Stimulated activated CD8-positive, alpha-beta memory T cell treated with anti-CD3 and anti-CD28 coated beads, Interleukin-7, amount 100 ng/mL, for 1 hour (primary cell): ENCODE results near the gene NUP42.
"Not testable (repeated sequence)": the region's sequence is repeated elsewhere in the genome, so short reads cannot be mapped to it uniquely, and the experiment has no call there.

Source experiments
- DNase-seq, 2 donors: peaks; one replicate each; pipeline ENCODE4 v3.0.0-alpha.2; 2020; ENCODE audit warnings: low read depth in 2 of 2

The NUP42 gene

DNA sequence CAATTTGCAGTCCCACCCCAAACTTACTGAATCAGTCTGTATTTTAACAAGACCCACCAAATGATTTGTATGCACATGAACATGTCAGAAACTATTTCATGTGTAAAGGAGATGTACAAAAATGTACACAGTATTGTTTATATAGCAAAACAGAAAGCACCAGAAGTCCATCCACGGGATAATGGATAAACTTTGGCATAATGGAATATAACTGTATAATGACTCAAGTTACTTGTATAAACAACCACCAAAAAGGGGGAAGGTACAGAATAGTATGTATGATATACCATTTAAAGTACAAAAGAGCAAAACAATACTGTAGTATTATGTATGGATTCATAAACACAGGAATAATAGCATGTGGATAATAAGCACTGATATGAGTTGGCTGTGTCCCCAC is 22.4 kb downstream of the NUP42 start:
- no peak for DNase-seq

DNA sequence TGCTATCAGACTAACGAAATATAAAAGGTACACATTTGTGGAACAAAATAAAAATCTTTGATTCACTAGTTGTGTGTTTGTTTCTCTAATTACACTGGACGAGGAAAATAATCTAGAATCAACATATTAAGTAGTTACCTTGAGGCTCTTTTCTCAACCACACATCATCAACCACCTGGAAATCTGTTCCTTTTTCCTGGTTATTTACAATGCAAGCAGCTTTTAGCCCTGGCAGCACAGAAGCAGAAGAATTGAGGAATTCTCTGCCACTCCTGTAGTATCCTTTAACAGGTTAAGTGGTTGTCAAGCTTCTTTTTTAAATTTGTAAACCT is 23.7 kb downstream of the NUP42 start:
- DNase-seq, result no peak

DNA sequence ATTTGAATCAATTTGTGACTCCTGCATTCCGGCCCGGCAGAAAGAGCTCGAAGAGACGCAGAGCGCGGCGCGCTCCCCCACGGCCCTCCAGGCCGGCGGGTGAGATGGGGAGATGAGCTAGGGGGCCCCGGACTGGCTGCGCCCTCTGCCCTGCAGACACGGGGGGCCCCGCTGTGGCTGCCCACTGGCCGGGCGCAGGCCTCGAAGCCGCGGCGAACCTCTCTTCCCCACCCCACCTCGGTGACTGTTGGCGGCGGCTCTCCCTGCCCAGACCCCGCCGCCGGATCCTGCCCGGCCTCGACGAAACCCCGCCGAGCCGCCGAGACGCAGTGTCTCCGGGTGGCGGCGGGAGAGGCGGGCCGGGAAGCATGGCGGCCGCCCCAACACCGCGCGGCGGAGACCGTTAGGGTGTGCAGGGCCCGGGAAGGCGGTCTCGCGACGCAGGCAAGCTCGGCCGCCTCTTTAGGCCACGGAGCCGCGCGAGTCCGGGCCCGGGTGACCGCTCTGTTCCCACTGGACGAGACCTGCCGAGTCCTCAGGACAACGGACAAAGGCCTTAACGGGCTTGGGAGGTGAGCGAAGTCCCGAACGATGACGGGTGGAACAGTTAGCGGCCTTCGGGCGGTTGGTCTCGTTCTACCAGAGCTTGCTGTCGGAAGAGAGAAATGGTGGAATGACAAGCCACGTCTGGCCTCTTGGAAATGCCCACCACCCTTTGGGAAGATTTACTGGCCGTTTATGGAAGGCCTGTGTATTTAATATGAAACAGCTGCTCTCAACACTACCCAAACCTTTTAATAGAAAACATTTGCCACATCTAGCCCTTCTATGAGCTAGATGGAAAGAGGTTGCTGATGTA is 24.3 kb downstream of the NUP42 start:
- no peak for DNase-seq

DNA sequence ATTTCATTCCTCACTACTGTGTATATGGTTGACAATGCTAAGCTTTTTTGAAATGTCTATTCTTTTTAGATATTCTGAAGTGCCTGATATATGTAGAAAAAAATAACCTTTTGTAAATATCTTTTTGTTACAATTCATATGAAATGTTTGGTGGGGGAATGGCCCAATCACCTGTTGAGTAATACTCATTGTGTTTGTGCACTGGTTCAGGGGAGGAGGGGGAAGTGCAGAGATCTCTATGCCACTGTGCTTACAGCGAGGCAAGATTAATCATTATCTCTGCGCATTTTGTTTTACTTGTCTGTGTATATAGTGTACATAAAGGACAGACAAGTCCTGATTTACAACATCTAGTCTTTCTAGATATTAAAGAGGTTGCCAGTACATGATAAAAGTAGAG is 25.2 kb downstream of the NUP42 start:
- no peak for DNase-seq

DNA sequence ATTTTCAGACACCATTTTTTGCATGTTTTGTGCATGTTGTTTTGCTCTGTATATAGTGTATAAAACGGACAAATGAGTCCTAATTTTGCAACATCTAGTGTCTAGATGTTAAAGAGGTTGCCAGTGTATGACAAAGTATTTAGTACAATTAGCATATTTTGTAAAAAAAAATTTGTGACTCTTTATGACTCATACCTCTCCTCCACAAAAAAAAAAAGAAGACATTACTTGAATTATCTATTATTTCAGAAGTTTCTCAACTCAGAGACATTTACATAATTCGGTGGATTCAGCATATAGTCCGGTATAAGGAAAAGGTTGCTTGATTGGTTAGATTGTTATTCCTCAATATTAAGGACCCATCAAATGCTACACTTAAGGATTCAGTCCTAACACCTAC is 26.0 kb downstream of the NUP42 start:
- no peak for DNase-seq

DNA sequence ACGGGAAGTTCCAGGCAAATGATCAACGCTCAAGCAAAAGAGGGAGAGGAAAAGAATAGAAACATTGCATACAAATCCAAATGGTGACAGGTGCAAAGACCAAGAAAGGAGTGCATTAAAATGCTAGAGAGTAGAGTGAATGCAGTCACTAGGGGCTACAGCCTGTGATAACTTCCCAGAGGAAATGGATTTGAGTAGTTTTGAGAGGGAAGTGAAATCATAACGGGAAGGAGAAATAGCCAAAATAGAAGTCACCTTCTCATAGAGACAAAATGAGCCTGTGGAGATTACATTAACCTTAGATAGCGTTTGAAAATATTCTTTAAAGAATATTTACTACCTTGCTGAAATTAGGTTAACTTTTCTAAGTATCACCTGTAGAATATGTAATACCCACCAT is 26.5 kb downstream of the NUP42 start:
- DNase-seq, result no peak

DNA sequence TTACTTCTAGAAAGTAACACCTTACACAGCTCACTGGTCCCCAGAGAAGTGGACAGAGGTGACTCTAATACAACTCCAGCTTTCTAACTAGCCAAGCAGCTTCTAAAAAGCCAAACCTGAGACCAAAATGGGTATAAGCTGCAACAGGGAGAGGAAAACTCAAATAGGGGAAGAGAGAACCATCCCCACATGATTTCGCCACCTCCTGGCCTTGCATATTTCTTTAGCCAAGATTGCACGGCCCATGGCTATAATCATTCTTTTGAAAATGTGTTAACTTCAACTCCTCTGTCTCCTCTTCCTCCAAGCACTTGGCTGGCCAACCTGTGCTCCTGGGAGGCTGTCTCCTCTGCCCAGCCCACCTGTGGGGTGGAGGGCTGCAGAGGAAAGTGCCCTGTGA is 28.7 kb downstream of the NUP42 start:
- no peak for DNase-seq

DNA sequence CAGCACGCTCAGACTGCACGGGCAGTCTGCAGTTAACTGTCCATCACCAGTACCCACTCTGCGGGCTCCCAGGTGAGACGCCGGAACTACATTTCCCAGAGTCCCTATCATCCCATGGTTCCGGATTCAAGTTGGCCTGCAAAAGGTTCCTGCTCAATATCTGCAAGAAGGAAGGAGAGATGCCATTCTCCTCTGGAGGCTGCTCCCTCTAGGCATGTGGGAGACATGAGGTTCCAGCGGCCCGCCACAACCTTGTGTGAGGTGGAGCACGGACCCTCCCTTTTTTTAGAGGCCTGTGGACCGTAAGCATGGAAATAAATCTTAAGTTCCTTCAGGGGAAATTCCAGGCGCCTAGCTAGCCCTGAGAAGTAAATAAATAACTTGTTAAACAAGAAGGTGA is 29.7 kb downstream of the NUP42 start:
- no peak for DNase-seq

DNA sequence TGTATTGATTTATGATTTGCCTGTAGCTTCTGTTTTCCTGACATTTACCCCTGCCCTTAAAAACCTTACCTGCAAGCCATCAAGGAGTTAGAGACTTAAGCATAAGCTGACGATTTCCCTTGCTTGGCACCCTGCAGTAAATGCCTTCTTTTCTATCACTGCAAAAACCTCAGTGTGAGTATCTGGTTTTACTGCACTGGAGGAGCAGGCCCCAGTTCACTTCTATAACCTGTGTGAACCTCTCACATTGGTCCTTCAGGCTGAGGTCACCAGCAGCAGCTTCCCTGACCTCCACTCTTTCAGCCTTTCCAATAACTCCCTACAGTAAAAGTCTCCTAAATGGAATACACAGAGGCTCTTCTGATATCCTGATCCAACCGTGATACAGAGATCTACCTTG is 30.5 kb downstream of the NUP42 start:
- no peak for DNase-seq

DNA sequence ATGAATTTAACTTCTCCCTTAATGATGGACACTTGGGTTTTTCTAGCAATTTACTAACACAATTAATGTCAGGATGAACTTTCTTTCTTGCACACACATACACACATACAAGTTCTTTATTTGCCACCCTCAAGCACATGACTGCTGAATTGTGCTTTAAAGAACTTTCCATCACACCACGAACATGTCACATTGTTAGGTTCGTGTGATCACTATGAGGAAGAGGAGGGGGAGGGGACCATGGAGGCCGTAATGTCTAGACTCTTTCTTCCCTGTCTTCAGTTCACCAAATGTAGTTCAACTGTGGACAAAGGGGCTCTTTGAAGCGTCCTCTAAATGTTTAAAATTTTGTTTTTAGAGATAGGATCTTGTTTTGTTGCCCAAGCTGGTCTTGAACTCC is 31.0 kb downstream of the NUP42 start:
- DNase-seq, result no peak

DNA sequence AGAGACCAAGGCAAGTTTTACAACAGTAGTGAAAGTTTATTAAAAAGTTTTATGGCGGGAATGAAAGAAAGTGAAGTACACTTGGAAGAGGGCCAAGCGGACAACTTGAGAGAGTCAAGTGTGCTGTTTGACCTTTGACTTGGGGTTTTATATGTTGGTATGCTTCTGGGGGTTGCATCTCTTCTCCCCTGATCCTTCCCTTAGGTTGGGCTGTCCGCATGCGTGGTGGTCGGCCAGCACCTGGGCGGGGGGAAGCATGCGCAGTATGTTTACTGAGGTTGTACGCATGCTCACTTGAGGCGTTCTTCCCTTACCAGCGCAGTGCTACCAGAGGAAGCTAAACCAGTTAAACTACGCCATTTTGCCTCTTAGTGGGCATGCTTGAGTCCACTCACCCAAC is 31.9 kb downstream of the NUP42 start:
- DNase-seq, result no peak

DNA sequence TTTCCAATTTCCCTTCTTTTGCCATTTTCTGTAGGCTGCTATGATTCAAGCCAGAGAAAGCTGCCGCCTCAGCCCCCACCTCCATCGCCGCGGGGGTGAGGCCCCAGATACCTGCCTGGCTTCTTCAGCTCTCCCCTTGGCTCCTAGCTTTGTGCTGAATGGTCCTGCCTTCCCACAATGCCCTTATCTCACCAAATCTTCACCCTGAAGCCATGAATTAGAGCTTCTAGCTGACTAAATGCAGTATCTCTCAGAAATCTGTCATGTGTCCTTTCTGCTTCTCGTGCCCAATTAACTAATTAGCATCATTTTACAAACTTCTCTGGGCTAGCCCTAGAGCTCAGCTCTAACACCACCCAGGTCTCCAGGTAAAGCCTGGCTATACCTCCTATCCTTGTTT is 32.6 kb downstream of the NUP42 start:
- no peak for DNase-seq

DNA sequence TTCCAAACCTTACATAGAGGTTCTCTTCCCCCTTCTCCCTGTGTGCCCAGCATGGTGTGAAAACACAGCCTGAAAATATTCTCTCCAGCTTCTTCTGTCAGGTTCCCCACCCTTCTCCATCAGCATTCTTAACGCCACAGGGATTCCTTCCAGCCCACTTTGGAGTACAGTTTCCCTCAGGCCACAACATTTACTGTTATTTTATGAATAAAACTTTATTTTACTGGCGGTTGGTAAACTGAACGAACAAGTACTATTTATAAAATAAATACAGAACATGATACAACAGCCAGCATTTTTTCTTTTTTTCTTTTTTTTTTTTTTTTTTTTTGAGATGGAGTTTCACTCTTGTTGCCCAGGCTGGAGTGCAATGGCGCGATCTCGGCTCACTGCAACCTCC is 33.1 kb downstream of the NUP42 start:
- no peak for DNase-seq

DNA sequence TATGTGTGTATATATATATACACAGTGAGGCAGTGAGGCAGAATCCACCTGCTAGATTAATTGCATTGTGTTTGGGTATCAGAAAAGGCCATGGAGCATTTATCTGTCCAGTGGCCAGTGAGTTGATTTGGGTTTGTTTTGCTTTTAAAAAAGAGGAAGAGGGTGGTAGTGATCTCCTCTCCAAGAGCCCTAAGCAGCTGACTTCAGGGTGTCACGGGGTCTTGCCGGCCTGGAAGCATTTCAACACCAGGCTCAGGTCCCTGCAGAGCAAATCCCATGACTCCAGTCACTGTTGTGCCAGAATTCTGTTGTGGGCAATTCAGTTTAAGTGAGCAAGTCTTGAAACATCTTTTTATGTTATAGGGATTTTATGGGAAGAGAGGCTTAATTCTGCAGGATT is 34.2 kb downstream of the NUP42 start:
- no peak for DNase-seq

DNA sequence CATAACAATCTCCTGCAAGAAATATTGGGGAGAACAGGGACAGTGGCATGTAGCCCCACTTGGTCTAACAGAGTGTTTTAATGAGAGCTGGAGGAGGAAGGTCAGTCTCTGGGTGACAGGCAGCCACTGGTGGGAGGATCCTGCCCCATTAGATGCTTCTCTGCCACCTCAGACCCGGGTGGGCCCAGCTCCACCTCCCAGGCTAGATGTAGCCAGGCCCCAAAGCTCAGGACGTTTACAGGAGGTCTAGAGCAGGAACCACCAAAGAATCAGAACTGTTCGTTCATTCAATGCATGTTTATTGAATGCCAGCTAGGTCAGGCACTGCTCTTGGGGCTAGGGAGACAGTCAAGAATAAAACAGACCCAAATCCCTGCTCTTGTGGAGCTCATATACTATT is 36.3 kb downstream of the NUP42 start:
- no peak for DNase-seq

DNA sequence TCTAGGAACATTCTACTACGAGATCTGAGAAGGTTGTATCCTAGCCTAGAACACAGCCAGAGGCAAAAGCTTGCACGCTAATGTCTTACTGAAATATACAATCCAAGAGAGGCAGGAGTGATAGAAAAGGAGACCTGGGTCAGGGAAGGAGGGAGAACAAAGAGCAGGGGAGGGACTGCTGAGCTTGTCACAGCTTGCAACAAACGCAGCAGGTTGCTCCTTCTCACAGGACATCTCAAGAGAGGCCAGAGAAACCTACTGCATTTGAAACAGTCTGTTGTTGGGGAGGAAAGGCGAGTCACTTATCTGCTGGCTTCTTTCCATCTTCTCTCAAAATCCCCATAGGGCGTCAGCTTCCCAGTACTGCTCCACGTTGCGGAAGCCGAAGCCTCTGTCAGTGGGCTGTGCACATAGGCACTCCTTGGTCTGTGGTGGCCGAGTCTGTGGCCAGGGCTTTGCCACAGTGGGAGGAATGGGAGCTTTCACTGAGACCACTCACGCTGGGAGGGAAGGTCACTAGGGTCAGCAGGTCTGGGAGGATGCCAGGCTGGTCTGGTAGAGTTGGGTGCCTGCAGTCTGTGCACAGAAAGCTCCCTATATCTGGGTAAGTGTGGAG is 39.0 kb downstream of the NUP42 start:
- DNase-seq, result no peak

DNA sequence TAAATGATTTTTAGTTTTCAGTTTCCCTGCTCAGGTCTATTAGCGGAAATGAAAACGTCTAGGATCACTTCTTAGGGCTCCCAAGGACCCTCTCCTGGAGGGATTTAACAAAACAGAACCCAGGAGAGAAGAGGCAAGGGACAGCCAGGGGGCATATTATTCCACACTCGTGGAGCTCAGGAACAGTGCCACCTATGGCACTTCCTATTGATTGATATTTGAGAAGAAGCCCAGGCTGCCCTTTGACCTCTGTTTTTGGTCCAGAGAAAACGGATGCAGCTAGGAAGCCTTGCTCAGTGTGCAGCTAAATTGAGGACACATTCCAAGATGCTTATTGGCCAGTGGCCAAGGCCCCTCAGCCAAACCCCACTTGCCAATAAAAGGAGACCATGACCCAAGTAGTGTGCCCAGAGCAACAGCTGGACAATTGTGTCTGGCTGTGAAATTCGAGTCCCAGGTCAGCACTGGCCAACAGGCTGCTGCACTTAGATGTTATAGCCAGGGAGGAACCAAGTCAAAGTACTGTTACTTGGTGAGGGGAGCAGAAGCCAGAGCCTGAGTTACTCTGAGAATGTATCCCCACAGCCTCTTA is 40.7 kb downstream of the NUP42 start:
- DNase-seq, result no peak

DNA sequence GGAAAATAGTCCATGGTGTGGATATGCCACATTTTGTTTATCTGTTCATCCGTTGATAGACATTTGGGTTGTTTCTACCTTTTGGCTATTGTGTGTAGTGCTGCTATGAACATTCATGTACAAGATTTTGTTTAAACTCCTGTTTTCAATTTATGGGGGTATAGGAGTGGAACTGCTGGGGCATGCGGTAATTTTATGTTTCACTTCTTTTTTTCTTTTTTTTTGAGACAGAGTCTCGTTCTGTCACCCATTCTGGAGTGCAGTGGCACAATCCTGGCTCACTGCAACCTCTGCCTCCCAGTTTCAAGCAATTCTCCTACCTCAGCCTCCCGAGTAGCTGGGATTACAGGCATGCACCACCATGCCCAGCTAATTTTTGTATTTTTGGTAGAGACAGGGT is 42.5 kb downstream of the NUP42 start:
- not testable (repeated sequence) for DNase-seq

DNA sequence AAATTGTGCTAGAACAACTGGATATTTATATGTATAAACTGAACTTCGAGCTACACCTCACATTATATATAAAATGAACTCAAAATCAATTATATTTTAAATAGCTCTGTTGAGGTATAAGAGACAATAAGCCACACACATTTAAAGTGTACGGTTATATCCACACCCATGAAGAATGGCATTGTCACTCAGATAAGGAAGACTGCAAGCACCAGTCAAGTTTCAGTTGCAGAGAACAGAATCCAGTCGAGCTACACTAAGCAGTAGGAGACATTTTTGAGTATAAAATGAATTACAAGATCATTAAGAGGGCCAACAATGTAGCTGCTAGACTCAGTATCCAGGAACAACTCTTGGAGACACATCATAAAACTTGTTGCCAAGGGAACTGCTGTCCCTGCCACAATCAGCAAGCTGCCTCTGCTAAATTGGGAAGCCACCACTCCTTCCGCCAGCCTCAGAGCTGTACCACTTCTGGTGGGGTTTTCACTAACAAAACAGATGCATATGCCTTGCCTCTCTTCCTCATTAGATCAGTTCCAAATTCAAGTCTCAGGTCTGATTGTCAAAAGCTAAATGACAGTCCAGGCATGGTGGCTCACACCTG is 45.1 kb downstream of the NUP42 start:
- DNase-seq, result no peak

DNA sequence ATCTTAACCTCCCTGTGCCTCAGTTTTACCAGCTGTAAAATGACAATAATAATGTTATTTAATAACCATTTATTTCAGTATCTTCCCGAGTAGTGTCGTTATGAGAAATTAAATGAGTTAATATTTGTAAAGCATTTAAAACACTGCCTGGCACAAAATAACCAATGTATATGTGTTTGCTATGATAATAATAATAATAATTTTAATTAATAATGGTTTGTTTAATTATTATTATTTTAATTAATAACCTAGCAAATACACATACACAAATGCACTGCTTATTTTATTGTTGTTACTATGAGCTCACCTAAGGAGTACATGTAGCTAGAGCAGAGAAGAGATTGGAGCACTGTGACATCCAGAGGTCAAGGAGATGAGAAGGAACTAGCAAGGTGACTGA is 46.6 kb downstream of the NUP42 start:
- no peak for DNase-seq

DNA sequence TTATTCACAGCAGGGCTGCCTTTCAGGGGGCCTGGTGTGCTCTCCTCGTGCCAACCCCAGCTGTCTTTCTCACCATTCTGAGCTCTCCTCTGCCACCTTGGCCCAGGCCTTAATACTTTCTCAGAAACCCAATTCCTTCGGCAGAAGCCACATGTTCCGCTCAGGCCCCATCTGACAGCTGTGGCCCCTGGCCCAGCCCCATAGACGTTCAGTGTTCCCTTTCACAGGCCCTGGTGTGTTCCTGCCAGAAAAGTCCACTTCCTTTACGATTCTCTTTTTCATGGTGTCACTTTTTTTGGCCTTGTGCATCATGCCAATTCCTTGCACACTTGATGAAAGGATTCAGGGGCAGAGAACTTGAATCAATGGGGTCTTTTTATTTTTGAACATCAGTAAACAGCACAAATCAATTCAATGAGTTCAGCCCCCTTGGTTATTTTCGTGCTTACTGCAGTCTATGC is 48.8 kb downstream of the NUP42 start:
- no peak for DNase-seq

DNA sequence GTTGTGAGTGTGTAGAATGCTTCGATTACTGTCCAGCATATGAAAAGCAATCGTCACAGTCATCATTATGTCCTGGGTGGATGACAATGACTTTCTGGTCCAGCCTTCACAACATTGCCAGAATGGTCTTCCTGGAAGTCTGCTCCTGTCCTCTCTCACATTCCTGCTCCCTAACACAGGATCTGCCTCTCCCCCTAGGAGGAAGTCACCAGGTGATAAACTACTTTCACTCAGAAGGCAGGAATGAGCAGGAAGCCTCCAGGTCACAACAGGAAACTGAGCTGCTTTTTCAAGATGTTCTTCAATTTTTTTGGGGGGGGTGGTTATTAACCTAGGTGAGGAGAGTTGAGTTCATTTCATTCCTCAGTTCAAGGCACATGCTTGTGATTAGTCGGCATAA is 51.1 kb downstream of the NUP42 start:
- DNase-seq, result no peak
